GM21723 (cell line): ENCODE measurements around the gene SLC1A2.

Experiments
- ATAC-seq: cut with Tn5 transposase; IDR thresholded peaks from one replicate; pipeline ENCODE4 v1.9.1; 2021; ENCODE audit warnings: mild to moderate bottlenecking, moderate library complexity; ENCODE audit not compliant: unreplicated experiment

The SLC1A2 gene

GRCh38 chr11:35248558-35249323 is 170.6 kb downstream of the SLC1A2 start:
- no peak for ATAC-seq

GRCh38 chr11:35247863-35248262 is 171.5 kb downstream of the SLC1A2 start:
- no peak for ATAC-seq

- ATAC-seq: no peak
These were observed 171.9 kb downstream of the SLC1A2 start for GRCh38 chr11:35247428-35247827.

- ATAC-seq: no peak
These were observed 172.6 kb downstream of the SLC1A2 start for GRCh38 chr11:35246745-35247144.

- ATAC-seq: no peak
These were observed 173.6 kb downstream of the SLC1A2 start for GRCh38 chr11:35245786-35246185.

- no peak for ATAC-seq
These were observed 174.3 kb downstream of the SLC1A2 start for GRCh38 chr11:35245056-35245455.

- ATAC-seq: no peak
These were observed 175.6 kb downstream of the SLC1A2 start for GRCh38 chr11:35243774-35244173.

- no peak for ATAC-seq
These were observed 176.7 kb downstream of the SLC1A2 start for GRCh38 chr11:35242412-35243242.

- no peak for ATAC-seq
These were observed 177.8 kb downstream of the SLC1A2 start for GRCh38 chr11:35241531-35241930.

GRCh38 chr11:35241083-35241482 is 178.3 kb downstream of the SLC1A2 start:
- ATAC-seq: no peak

GRCh38 chr11:35239471-35240075 is 179.8 kb downstream of the SLC1A2 start:
- ATAC-seq: no peak

GRCh38 chr11:35238882-35239281 is 180.5 kb downstream of the SLC1A2 start:
- no peak for ATAC-seq

- no peak for ATAC-seq
These were observed 181.3 kb downstream of the SLC1A2 start for GRCh38 chr11:35237860-35238715.

- ATAC-seq: no peak
These were observed 182.0 kb downstream of the SLC1A2 start for GRCh38 chr11:35237351-35237750.

GRCh38 chr11:35236667-35237003 is 182.7 kb downstream of the SLC1A2 start:
- ATAC-seq: no peak

GRCh38 chr11:35235936-35236666 is 183.3 kb downstream of the SLC1A2 start:
- no peak for ATAC-seq

GRCh38 chr11:35235498-35235897 is 183.9 kb downstream of the SLC1A2 start:
- no peak for ATAC-seq

- no peak for ATAC-seq
These were observed 184.2 kb downstream of the SLC1A2 start for GRCh38 chr11:35235157-35235468.

GRCh38 chr11:35234460-35235156 is 184.8 kb downstream of the SLC1A2 start:
- ATAC-seq: no peak

- ATAC-seq: no peak
These were observed 185.8 kb downstream of the SLC1A2 start for GRCh38 chr11:35233518-35233917.
